Adrenal gland (tissue), 12 donors: ENCODE measurements around the gene ERBB4. TPM values are rescaled to one million over a fixed set of nuclear protein-coding genes. Genes with fewer than 3 reads are reported as not detected.

Source experiments
- DNase-seq, 7 donors: peaks; one replicate each; pipeline ENCODE4 v3.0.0-alpha.2; 2019 to 2020
- H3K27ac ChIP-seq, 5 donors: fragments of 200-600 bp; sonication (generic) in 4 of 5; 1 replicate in 3 of 5; 2 replicates in 2 of 5; pipeline versions ENCODE4 v1.5.1 to v1.8.0; 2016 to 2020; ENCODE audit warnings: mild to moderate bottlenecking in 1 of 5
- H3K27me3 ChIP-seq: fragments of 200-600 bp; 2 replicates; pipeline ENCODE4 v1.8.0; 2021
- H3K36me3 ChIP-seq, 2 donors: fragments of 200-600 bp; replicated peaks in 1 of 2; 1 replicate in 1 of 2; 2 replicates in 1 of 2; pipeline versions ENCODE4 v1.5.1 to v1.8.0; 2018 to 2022
- H3K4me1 ChIP-seq, 2 donors: fragments of 200-600 bp; replicated peaks in 1 of 2; 1 replicate in 1 of 2; 2 replicates in 1 of 2; pipeline versions ENCODE4 v1.5.1 to v1.8.0; 2018 to 2021
- H3K4me3 ChIP-seq, 4 donors: fragments of 200-600 bp; sonication (generic) in 3 of 4; one replicate each; pipeline ENCODE4 v1.5.1; 2016 to 2018
- H3K9me3 ChIP-seq, 3 donors: fragments of 200-600 bp; sonication (generic) in 1 of 3; replicated peaks in 1 of 3; 1 replicate in 2 of 3; 2 replicates in 1 of 3; pipeline versions ENCODE4 v1.5.1 to v1.8.0; 2016 to 2021
- POLR2A ChIP-seq, 2 donors: fragments of 450-650 bp; IDR thresholded peaks; one replicate each; pipeline ENCODE4 v1.6.1; 2017; ENCODE audit warnings: antibody characterized with exemption in 2 of 2, mild to moderate bottlenecking in 2 of 2, moderate library complexity in 1 of 2
- WGBS, 4 donors: extraction: QIAGEN DNeasy Blood & Tissue Kit in 2 of 4; methylation state at CpG; one replicate each; pipeline versions ENCODE4 v1.1.5 to v1.1.7; 2013 to 2017; 5-methylcytosine and 5-hydroxymethylcytosine counted together
- intact Hi-C, 2 donors: fragments of 100-400 bp; cut with DNase I; formaldehyde crosslinking; loops; one replicate each; pipeline versions ENCODE4 v1.14.1 to v1.15.0; 2022 to 2023
- polyA plus RNA-seq, 3 donors: library from polyadenylated mRNA; stranded (reverse); fragments of 200-250 nt in 2 of 3; fragments of 350-450 nt in 1 of 3; fragmentation: Illumina TruSeq in 1 of 3; extraction: RNeasy Lipid Tissue Mini Kit (QIAGEN cat#74804) in 1 of 3; gene quantifications; one replicate each; pipeline ENCODE4 v1.2.3, GENCODE V29; 2013 to 2014
- total RNA-seq, 9 donors: library from RNA; depleted of rRNA in 4 of 9; stranded (reverse); fragments of >200 nt in 4 of 9; fragments of 120-200 nt in 1 of 9; fragmentation: NEBNext Ultra II Directional in 1 of 9; extraction: Animal tissue kit (Norgen Biotek cat#: 25700) in 1 of 9; gene quantifications; one replicate each; pipeline versions ENCODE4 v1.1.0 to v1.2.4, GENCODE V29; 2013 to 2023
- TF ChIP-seq, protein P1 (sequence below), 6 experiments: fragments of 450-650 bp in 4 of 6; fragments of 200-600 bp in 2 of 6; sonication (generic) in 1 of 6; IDR thresholded peaks; 1 replicate in 5 of 6; 2 replicates in 1 of 6; pipeline versions ENCODE4 v1.5.1 to v1.8.0; 2016 to 2021; ENCODE audit warnings: antibody characterized with exemption in 6 of 6, mild to moderate bottlenecking in 2 of 6, moderate library complexity in 1 of 6
- donor health status: healthy with polysubstance abuse.
- donor health status: Bipolar disorder and iron deficiency.
- donor health status: DM: yes; HTN: yes; CAD: no.
- donor health status: DM: no; HTN: no; CAD: no.
- donor health status: DM: no; HTN: no; CAD: no.
- donor health status: DM: yes; HTN: yes; CAD: no.

ERBB4 gene
- total and polyA plus RNA-seq, 12 donors = 0.06 to 2.9 (median 0.49) TPM

DNA sequence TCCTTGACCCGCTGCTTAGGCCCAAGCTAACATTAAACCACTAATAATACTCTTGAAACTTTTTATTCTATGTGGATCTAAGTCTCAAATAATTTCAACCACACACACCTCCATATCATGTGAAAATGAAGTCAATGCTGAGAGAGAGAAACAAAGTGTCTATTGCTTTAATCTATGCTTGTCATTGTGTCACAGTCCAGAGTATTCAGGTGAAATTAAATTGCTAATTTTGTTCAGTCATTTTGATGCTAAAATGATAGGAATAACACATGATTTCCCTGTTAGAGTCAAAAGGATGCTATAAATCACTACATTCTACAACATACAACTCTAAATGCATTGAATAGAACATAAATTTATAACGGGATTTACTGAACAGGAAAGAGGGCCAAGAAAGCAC is 195.4 kb downstream of the ERBB4 start:
- no peak for TF ChIP-seq POLR2A (IDR thresholded peaks at IDR 0.05)
- TF ChIP-seq, protein P1, sequence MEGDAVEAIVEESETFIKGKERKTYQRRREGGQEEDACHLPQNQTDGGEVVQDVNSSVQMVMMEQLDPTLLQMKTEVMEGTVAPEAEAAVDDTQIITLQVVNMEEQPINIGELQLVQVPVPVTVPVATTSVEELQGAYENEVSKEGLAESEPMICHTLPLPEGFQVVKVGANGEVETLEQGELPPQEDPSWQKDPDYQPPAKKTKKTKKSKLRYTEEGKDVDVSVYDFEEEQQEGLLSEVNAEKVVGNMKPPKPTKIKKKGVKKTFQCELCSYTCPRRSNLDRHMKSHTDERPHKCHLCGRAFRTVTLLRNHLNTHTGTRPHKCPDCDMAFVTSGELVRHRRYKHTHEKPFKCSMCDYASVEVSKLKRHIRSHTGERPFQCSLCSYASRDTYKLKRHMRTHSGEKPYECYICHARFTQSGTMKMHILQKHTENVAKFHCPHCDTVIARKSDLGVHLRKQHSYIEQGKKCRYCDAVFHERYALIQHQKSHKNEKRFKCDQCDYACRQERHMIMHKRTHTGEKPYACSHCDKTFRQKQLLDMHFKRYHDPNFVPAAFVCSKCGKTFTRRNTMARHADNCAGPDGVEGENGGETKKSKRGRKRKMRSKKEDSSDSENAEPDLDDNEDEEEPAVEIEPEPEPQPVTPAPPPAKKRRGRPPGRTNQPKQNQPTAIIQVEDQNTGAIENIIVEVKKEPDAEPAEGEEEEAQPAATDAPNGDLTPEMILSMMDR (IDR thresholded peaks at IDR 0.05) = no peak
- Histone ChIP-seq H3K4me3 (no peak overlapping the region), H3K9me3 (no peaks in the 10 kb centered on the region), H3K27ac (no peak overlapping the region), H3K4me1 (no peaks in the 10 kb centered on the region), H3K36me3 (no peaks in the 10 kb centered on the region), H3K27me3 (no peaks in the 10 kb centered on the region)
- 75 to 86% (median 79%) methylated on average over 2 of the region's 2 CpGs for WGBS, 4 donors
- no peak for DNase-seq
- intact Hi-C loops = no loop called here

DNA sequence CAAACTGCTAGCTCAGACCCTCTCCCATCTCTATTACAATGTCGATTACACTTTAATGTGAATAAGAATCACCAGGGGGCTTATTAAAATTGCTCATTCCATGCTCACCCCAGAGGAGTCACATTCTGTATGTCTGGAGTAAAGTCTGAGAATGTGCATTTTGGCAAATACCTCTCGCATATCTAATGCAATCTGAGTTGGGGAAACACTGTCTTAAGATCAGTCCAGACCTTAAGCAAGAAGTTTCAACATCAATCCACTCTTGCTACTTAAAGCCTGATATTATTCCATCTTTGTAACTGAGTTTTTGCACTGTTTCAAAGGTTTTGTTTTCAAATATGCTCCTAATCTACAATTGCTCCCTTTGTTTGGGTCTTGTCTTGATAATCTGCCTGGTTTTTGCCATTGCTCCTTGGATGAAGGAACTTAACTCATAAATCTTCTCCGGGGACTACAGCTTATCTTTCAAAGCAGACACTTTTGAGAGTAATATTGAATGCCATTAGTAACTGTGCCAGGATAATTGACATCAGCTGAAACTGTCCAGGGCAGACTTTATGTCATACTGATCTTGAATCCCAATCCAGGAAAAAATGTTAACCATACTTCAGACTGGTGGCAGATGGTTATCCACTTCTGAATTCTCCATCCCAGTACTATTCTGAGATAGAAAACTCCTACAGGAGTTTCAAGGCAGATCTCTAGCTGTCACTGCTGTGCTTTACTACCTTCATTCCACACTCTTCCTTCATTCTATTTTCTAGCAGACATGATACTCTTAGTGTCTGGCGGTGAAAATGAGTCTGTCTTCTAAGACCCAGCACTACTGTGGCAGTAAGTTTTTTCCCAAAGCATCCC is 200.9 kb downstream of the ERBB4 start:
- no peaks in the 10 kb centered on the region for H3K36me3 ChIP-seq
- no peaks in the 10 kb centered on the region for H3K27me3 ChIP-seq
- no peak for TF ChIP-seq POLR2A (IDR thresholded peaks at IDR 0.05)
- TF ChIP-seq, protein P1 (IDR thresholded peaks at IDR 0.05) = no peak
- H3K4me1 ChIP-seq = no peaks in the 10 kb centered on the region
- no peak for DNase-seq
- no peak overlapping the region for H3K4me3 ChIP-seq
- no peak overlapping the region for H3K27ac ChIP-seq
- intact Hi-C loops = no loop called here
- H3K9me3 ChIP-seq = no peaks in the 10 kb centered on the region
- WGBS, 4 donors = 63 to 74% (median 72%) methylated on average over 4 of the region's 4 CpGs

DNA sequence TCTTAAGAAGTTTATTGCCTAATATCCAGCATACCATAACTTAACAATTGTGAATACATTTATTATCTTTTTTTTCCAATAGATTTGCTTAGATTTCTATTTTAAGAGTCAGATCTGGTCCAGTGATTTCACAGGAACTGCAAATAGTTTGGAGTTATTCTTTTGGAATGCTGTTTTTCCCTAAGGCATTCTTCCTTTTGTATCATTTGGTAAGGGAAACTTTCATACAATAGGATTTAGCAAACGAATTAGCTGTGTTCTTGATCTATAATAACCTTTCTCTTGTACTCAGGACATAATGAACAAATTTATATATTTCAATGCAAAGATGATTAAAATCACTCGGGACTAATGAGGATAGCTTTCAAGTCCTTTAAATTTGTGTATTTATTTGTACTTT is 201.6 kb downstream of the ERBB4 start:
- Histone ChIP-seq H3K4me1 (no peaks in the 10 kb centered on the region), H3K36me3 (no peaks in the 10 kb centered on the region), H3K27ac (no peak overlapping the region), H3K27me3 (no peaks in the 10 kb centered on the region), H3K9me3 (no peaks in the 10 kb centered on the region), H3K4me3 (no peak overlapping the region)
- 43 to 49% (median 47%) methylated on average over 2 of the region's 2 CpGs for WGBS, 4 donors
- TF ChIP-seq, protein P1 (IDR thresholded peaks at IDR 0.05) = no peak
- no peak for TF ChIP-seq POLR2A (IDR thresholded peaks at IDR 0.05)
- intact Hi-C loops = no loop called here
- DNase-seq = no peak

DNA sequence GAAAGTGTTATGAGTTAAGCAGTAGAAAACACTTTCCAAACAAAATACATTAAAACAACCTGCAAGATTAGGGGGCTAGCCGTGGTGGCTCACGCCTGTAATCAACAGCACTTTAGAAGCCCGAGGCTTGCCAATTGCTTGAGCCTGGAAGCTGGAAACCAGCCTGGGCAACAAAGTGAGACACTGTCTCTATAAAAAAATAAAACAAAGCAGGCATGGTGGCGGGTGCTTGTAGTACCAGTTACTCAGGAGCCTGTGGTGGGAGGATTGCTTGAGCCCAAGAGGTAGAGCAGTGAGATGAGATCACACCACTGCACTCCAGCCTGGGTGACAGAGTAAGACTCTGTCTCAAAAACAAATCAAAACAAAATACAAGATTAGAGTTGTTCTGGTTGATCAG is 208.3 kb downstream of the ERBB4 start:
- Histone ChIP-seq H3K4me1 (no peaks in the 10 kb centered on the region), H3K4me3 (no peak overlapping the region), H3K9me3 (no peaks in the 10 kb centered on the region), H3K27ac (no peak overlapping the region), H3K36me3 (no peaks in the 10 kb centered on the region), H3K27me3 (no peaks in the 10 kb centered on the region)
- TF ChIP-seq POLR2A (IDR thresholded peaks at IDR 0.05) = no peak
- TF ChIP-seq, protein P1 (IDR thresholded peaks at IDR 0.05) = no peak
- WGBS, 4 donors = 72 to 82% (median 79%) methylated on average over 4 of the region's 4 CpGs
- intact Hi-C loops = no loop called here
- DNase-seq = no peak
